A673 (cell line): Measurements from ENCODE around the gene ARAP2.

Experiments
- CTCF ChIP-seq: fragments of 300-800, 200-600 bp; sonication (generic); conservative IDR thresholded peaks from 2 replicates; pipeline ENCODE4 v1.5.1; 2017; ENCODE audit warnings: low read depth, mild to moderate bottlenecking, antibody characterized with exemption, low read length, moderate library complexity, mixed read lengths
- EZH2 ChIP-seq: fragments of 200-600 bp; sonication (generic); IDR thresholded peaks from 2 replicates; pipeline ENCODE4 v1.6.1; 2017; ENCODE audit warnings: borderline replicate concordance, low read depth, mild to moderate bottlenecking, mixed read lengths, antibody characterized with exemption, low read length; ENCODE audit not compliant: poor library complexity, severe bottlenecking

DNA sequence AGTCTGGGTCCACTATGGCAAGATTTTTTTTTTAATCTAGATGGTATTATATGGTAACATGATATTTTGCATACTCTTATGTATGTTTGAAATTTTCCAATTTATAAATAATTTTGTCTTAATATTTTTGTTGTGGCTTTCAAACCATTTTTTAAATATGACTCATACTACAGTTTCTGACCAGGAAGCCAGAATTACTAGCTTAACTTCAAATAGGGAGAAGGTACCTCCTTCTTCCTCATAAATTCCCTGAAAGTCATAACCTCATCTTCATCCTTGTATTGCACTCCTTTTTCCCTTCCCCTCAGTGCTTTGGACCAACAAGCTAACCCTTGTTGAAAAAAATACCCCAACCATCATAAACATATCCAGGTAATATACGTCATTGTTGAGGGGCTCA, 21.6 kb downstream of the ARAP2 start:
- TF ChIP-seq CTCF (no peak), EZH2 (no peak)
